Stimulated activated CD8-positive, alpha-beta memory T cell treated with anti-CD3 and anti-CD28 coated beads, Interleukin-15, amount 100 ng/mL, for 4 hours (primary cell): Measurements from ENCODE around the gene FSTL4.

Experiments
- DNase-seq, 2 donors: peaks; one replicate each; pipeline ENCODE4 v3.0.0-alpha.2; 2020; ENCODE audit warnings: low read depth in 2 of 2

FSTL4 gene

DNA sequence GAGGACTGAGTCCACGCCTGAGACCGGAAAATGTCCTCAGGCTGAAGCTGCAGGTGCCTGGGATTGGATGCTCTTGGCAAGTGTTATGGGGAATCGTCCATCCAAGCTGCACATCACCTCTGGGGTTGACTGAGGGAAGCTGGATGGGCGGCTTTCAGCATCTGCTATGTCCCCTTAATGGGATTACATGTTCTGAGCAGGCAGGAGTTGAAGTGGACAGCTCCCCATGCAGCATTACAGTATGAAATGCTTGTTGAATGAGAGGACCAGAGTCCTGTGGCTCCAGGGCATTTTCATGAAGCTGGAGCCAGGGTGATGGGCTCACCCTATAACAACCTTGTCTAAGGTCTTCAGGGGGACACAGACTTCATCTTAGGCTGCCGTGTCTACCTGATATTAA, 289.6 kb downstream of the FSTL4 start:
- no peak for DNase-seq

DNA sequence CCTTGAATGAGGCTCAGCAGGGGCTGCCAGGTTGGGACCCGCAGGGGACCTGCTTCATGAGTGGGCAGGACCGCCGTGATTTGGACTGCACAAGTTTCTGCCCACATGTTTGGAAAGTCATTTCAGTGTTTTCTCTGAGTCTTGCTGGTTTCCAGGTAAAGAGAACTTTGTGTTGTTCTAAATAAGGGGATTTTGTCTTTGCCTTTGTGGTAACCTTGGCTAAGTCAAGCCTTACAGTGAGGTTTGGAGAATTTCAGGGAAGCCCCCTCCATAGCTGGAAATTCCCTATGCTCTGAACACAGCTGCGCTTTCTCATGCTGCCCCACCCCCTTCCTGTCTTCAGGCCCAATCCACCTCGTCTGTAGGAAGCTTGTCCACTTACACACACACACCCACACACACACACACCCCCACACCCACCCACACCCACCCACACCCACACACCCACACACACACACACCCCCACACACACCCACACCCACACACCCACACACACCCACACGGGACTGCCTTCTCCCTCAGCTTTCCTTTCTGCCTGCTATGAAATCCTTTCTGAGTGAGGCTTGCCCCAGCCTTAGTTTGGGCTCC, 290.4 kb downstream of the FSTL4 start:
- no peak for DNase-seq

GRCh38 chr5:133321286-133321832, 291.0 kb downstream of the FSTL4 start:
- no peak for DNase-seq

DNA sequence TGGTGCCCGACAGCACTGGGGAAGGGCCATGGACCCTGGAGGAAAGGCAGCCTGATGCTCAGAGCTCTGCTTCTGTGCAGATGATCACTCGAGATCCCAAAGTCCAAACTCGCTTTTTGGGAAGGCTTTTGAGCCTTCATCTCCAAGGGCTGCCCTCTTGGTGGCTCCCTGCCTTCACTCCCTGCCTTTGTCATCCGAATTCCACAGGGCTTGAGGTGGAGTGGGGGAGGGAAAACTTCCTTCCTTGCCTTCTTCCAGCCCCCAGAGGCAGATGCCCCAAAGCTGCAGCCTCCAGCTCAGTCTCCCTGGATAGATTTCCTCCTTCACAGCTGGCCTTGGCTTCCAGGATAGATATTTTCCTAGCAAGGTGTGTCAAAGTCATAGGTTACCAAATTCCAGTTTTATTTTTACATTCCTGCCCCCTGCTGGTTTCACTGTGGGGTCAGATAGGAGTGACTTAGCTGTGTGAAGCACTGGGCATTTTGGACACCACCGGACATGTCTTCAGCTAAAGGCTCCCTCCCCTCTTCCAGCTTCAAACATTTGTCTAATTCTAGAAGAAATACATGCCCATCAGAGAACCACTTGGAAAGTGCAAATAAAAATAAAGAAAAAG, 292.3 kb downstream of the FSTL4 start:
- no peak for DNase-seq

DNA sequence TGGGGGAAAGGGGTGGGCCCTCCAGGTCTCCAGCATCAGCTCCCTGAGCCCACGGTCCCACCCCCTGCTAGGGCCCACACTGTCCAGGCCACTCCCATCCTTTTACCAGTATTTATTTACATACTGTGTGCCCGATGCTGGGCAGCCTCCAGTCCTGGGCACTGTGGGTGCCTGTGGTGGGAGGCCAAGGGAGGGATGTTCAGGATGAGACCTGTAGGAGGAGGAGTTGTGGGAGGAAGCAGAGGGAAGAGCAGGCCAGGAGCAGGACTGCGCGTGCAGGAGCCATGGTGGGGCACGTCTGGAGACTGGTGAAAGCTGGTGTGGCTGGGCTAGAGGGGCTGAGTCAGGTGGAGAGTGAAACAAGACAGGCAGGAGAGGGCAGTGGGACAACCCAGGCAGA, 293.1 kb downstream of the FSTL4 start:
- DNase-seq, result no peak

DNA sequence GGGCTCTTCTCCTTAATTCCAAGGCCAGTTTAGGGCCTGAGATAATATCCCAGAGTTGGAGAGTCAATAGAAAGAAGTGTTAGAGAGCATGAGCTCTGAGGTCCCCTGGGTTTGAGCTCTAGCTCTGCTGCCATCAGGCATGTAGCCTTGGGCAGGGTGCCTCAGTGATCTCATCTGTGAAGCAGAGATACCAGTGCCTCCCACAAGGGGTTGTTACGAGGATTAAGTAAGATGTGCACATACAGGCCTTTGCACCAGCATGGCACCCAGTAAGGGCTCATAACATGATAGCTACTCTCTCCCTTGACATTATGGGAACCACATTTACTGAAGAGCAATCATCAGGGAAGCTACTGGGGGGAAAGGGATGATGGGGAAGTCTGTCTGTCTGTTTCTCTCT, 294.8 kb downstream of the FSTL4 start:
- no peak for DNase-seq

DNA sequence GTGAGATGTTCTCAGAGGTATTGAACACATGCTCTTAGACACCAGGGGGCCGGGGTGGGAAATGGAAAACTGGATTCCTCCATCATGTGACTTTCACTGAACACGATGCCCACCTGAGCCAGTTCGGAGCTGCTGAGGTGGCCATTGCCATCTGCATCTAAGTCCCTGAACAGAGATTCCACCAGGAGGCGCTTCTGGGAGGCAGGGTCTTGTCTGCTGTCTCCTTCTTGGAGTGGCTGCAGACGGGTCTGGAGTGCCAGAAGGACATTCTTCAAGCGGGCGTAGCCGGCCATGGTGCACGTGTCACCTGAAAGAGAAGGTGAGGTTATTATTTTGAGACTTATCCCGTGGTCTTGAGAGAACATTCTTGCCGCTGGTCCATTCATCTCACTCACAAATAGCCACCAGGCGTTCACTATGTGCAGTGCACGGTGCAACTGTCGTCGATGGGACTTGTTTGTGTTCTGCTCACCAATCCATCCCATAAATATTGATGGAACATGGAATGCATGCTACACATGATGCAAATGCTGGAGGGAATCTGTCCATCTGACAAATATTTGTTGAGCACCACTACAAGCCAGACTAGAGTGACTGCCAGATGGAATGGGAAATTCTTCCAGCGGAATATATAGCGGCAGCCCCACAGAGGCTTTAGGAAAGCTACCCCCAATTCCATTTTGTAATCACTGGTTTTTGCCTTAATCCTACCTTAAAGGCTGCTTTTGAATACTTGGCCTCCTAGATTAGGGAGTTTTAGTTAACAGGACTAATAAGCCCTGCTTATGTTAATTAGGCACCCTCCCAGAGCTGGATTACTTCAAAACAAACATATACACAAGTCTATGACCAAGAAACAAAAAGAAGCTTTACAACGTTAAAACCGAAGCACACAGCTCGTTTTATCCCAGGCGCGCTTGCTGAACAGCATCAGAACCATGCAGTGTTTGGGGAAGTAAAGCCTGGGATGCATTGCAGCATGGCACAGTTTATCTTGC, 295.7 kb downstream of the FSTL4 start:
- DNase-seq, result no peak

GRCh38 chr5:133314086-133314485, 298.3 kb downstream of the FSTL4 start:
- DNase-seq, result no peak

GRCh38 chr5:133311176-133311575, 301.2 kb downstream of the FSTL4 start:
- DNase-seq, result no peak

GRCh38 chr5:133309984-133310621, 302.2 kb downstream of the FSTL4 start:
- no peak for DNase-seq

GRCh38 chr5:133309166-133309795, 303.1 kb downstream of the FSTL4 start:
- DNase-seq, result no peak

DNA sequence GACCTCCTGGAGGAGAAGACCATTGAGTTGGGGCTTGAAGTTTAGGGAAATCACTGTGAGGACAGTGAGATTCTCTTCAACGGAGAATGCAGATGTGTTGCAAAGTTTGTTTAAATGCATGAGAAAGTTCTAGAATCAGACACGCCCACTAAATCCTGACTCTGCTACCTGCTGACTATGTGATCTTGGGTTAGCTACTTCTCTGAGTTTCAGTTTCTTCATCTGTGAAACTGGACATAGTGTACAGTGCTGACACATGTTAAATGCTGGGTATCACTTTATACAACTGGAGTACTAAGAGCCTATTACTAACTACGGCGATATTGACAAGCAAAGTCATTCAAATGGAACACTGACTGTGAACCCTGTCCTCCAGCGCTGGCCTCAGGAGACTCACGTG, 305.1 kb downstream of the FSTL4 start:
- no peak for DNase-seq

DNA sequence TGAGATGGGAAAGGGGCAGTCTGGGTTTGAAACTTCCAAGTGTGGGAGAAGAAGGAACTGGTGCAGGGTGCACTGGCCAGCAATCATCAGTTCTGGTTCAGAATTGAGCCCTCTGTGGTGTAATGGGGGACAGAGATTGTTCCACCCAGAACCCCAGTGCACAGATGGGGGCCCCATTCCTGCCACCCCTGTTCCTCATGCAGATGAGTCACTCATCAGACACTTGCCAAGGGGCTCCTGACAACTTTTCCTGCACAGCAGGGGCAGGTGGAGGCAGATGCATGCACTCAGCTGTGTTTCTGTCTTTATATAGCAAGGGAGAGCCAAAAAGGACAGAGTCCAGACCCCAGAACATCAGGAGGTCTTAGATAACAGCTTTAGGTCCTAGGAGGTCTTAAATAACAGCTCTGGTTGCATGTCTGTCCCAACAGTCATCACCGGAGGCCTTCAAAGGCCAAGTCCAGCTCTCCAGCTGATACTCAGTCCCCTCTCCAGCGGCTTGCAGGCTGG, 307.6 kb downstream of the FSTL4 start:
- no peak for DNase-seq

GRCh38 chr5:133304178-133304577, 308.2 kb downstream of the FSTL4 start:
- DNase-seq, result no peak

- no peak for DNase-seq
Observed at GRCh38 chr5:133303298-133303697, 309.0 kb downstream of the FSTL4 start.

- DNase-seq, result no peak
Observed at GRCh38 chr5:133299728-133300127, 312.6 kb downstream of the FSTL4 start.

- DNase-seq, result no peak
Observed at GRCh38 chr5:133299021-133299420, 313.3 kb downstream of the FSTL4 start.

DNA sequence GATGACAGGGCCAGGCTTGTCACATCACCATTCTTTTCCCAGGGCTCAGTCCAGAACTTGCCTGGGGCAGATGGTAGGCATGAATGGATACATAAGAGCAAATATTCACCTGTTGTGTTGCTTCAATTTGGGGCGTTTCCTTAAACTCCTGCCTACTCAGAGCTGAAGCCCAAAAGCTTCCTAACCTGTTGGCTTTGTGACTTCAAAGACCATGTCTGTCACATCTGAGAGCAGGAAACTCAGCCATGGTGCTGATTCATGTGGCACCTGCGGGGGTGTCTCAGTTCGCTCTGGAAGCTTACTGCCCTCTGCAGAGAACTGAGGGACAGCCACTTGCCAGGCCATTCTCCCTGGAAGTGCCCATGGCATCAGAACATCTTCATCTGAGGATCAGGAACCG, 313.9 kb downstream of the FSTL4 start:
- DNase-seq, result no peak

- no peak for DNase-seq
Observed at GRCh38 chr5:133297293-133297692, 315.0 kb downstream of the FSTL4 start.

GRCh38 chr5:133296624-133297023, 315.7 kb downstream of the FSTL4 start:
- no peak for DNase-seq

- no peak for DNase-seq
Observed at GRCh38 chr5:133295520-133295919, 316.8 kb downstream of the FSTL4 start.
